Adrenal gland (tissue), 12 donors: Measurements from ENCODE around the gene BICRAL. TPM values are rescaled to one million over a fixed set of nuclear protein-coding genes. Genes with fewer than 3 reads are reported as not detected.

ENCODE experiments used
- DNase-seq, 7 donors: peaks; one replicate each; pipeline ENCODE4 v3.0.0-alpha.2; 2019 to 2020
- H3K27ac ChIP-seq, 5 donors: fragments of 200-600 bp; sonication (generic) in 4 of 5; 1 replicate in 3 of 5; 2 replicates in 2 of 5; pipeline versions ENCODE4 v1.5.1 to v1.8.0; 2016 to 2020; ENCODE audit warnings: mild to moderate bottlenecking in 1 of 5
- H3K27me3 ChIP-seq: fragments of 200-600 bp; 2 replicates; pipeline ENCODE4 v1.8.0; 2021
- H3K36me3 ChIP-seq, 2 donors: fragments of 200-600 bp; replicated peaks in 1 of 2; 1 replicate in 1 of 2; 2 replicates in 1 of 2; pipeline versions ENCODE4 v1.5.1 to v1.8.0; 2018 to 2022
- H3K4me1 ChIP-seq, 2 donors: fragments of 200-600 bp; replicated peaks in 1 of 2; 1 replicate in 1 of 2; 2 replicates in 1 of 2; pipeline versions ENCODE4 v1.5.1 to v1.8.0; 2018 to 2021
- H3K4me3 ChIP-seq, 4 donors: fragments of 200-600 bp; sonication (generic) in 3 of 4; one replicate each; pipeline ENCODE4 v1.5.1; 2016 to 2018
- H3K9me3 ChIP-seq, 3 donors: fragments of 200-600 bp; sonication (generic) in 1 of 3; replicated peaks in 1 of 3; 1 replicate in 2 of 3; 2 replicates in 1 of 3; pipeline versions ENCODE4 v1.5.1 to v1.8.0; 2016 to 2021
- CTCF ChIP-seq, 6 experiments: fragments of 450-650 bp in 4 of 6; fragments of 200-600 bp in 2 of 6; sonication (generic) in 1 of 6; IDR thresholded peaks; 1 replicate in 5 of 6; 2 replicates in 1 of 6; pipeline versions ENCODE4 v1.5.1 to v1.8.0; 2016 to 2021; ENCODE audit warnings: antibody characterized with exemption in 6 of 6, mild to moderate bottlenecking in 2 of 6, moderate library complexity in 1 of 6
- POLR2A ChIP-seq, 2 donors: fragments of 450-650 bp; IDR thresholded peaks; one replicate each; pipeline ENCODE4 v1.6.1; 2017; ENCODE audit warnings: antibody characterized with exemption in 2 of 2, mild to moderate bottlenecking in 2 of 2, moderate library complexity in 1 of 2
- WGBS, 4 donors: extraction: QIAGEN DNeasy Blood & Tissue Kit in 2 of 4; methylation state at CpG; one replicate each; pipeline versions ENCODE4 v1.1.5 to v1.1.7; 2013 to 2017; 5-methylcytosine and 5-hydroxymethylcytosine counted together
- intact Hi-C, 2 donors: fragments of 100-400 bp; cut with DNase I; formaldehyde crosslinking; loops; one replicate each; pipeline versions ENCODE4 v1.14.1 to v1.15.0; 2022 to 2023
- polyA plus RNA-seq, 3 donors: library from polyadenylated mRNA; stranded (reverse); fragments of 200-250 nt in 2 of 3; fragments of 350-450 nt in 1 of 3; fragmentation: Illumina TruSeq in 1 of 3; extraction: RNeasy Lipid Tissue Mini Kit (QIAGEN cat#74804) in 1 of 3; gene quantifications; one replicate each; pipeline ENCODE4 v1.2.3, GENCODE V29; 2013 to 2014
- total RNA-seq, 9 donors: library from RNA; depleted of rRNA in 4 of 9; stranded (reverse); fragments of >200 nt in 4 of 9; fragments of 120-200 nt in 1 of 9; fragmentation: NEBNext Ultra II Directional in 1 of 9; extraction: Animal tissue kit (Norgen Biotek cat#: 25700) in 1 of 9; gene quantifications; one replicate each; pipeline versions ENCODE4 v1.1.0 to v1.2.4, GENCODE V29; 2013 to 2023
- donor health status: healthy with polysubstance abuse.
- donor health status: Bipolar disorder and iron deficiency.
- donor health status: DM: yes; HTN: yes; CAD: no.
- donor health status: DM: no; HTN: no; CAD: no.
- donor health status: DM: no; HTN: no; CAD: no.
- donor health status: DM: yes; HTN: yes; CAD: no.

Gene BICRAL
- total and polyA plus RNA-seq, 12 donors: 2.8 to 16.1 (median 9.0) TPM

- Histone ChIP-seq H3K36me3 (peaks cover 0 to 27% of the 10 kb centered on the region in 2 donors), H3K27ac (peak overlapping the region in 2 of 5 donors; percentile 14 to 26), H3K27me3 (no peaks in the 10 kb centered on the region), H3K9me3 (no peaks in the 10 kb centered on the region), H3K4me3 (no peak overlapping the region), H3K4me1 (peaks cover 0 to 5% of the 10 kb centered on the region in 2 donors)
- TF ChIP-seq POLR2A (IDR thresholded peaks at IDR 0.05): no peak
- peak in 1 of 6 experiments; percentile 14 for TF ChIP-seq CTCF (IDR thresholded peaks at IDR 0.05)
- WGBS, 4 donors: 88 to 92% (median 90%) methylated on average over 3 of the region's 3 CpGs
- intact Hi-C loops: no loop called here
- peak in 1 of 7 donors; percentile 20 for DNase-seq
Observed at GRCh38 chr6:42819803-42820511, 38.1 kb downstream of the BICRAL start.

- no peaks in the 10 kb centered on the region for H3K9me3 ChIP-seq
- peaks cover 0 to 5% of the 10 kb centered on the region in 2 donors for H3K4me1 ChIP-seq
- H3K36me3 ChIP-seq: peaks cover 0 to 27% of the 10 kb centered on the region in 2 donors
- TF ChIP-seq CTCF (IDR thresholded peaks at IDR 0.05): no peak
- no peak for TF ChIP-seq POLR2A (IDR thresholded peaks at IDR 0.05)
- H3K4me3 ChIP-seq: no peak overlapping the region
- no peak for DNase-seq
- intact Hi-C loops: no loop called here
- 64 to 85% (median 70%) methylated on average over 10 of the region's 10 CpGs for WGBS, 4 donors
- peak overlapping the region in 2 of 5 donors; percentile 14 to 26 for H3K27ac ChIP-seq
- no peaks in the 10 kb centered on the region for H3K27me3 ChIP-seq
Observed at GRCh38 chr6:42820512-42821340, 38.9 kb downstream of the BICRAL start.

- 81 to 85% (median 84%) methylated on average over 3 of the region's 3 CpGs for WGBS, 4 donors
- Histone ChIP-seq H3K4me1 (peaks cover 0 to 5% of the 10 kb centered on the region in 2 donors), H3K9me3 (no peaks in the 10 kb centered on the region), H3K27me3 (no peaks in the 10 kb centered on the region), H3K27ac (peak overlapping the region in 2 of 5 donors; percentile 14 to 26), H3K4me3 (no peak overlapping the region), H3K36me3 (peaks cover 0 to 27% of the 10 kb centered on the region in 2 donors)
- TF ChIP-seq POLR2A (IDR thresholded peaks at IDR 0.05) (no peak), CTCF (IDR thresholded peaks at IDR 0.05) (no peak)
- DNase-seq: no peak
- intact Hi-C loops: no loop called here
Observed at GRCh38 chr6:42821341-42821668, 39.5 kb downstream of the BICRAL start.

GRCh38 chr6:42821846-42822245, 40.0 kb downstream of the BICRAL start:
- TF ChIP-seq POLR2A (IDR thresholded peaks at IDR 0.05): no peak
- TF ChIP-seq CTCF (IDR thresholded peaks at IDR 0.05): no peak
- 67 to 73% (median 71%) methylated on average over 2 of the region's 2 CpGs for WGBS, 4 donors
- Histone ChIP-seq H3K27me3 (no peaks in the 10 kb centered on the region), H3K4me3 (no peak overlapping the region), H3K36me3 (peaks cover 0 to 27% of the 10 kb centered on the region in 2 donors), H3K4me1 (peaks cover 0 to 5% of the 10 kb centered on the region in 2 donors), H3K9me3 (no peaks in the 10 kb centered on the region), H3K27ac (peak overlapping the region in 1 of 5 donors; percentile 14)
- no peak for DNase-seq
- intact Hi-C loops: no loop called here
